Measurements from ENCODE around the gene ASAP2.
"Not testable (repeated sequence)": the region's sequence is repeated elsewhere in the genome, so short reads cannot be mapped to it uniquely, and the experiment has no call there.

ASAP2 gene

DNA sequence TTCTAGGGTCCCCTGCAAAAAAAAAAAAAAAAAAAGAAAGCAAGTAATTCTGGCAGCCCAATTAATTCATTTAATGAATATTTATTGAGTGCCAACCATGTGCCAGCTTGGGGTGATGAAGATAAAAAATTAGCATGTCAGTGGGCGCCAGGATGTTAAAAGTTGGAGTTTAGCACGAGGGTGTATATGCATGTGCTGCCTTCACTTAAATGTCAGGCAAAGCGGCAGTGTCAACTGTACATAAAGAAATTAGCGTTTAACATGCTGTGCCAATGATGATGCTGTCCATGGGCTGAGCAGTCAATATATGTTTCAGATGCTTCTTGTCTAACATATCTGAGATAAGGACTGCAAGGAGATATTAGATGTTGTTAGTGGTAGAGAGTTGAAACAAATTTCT, 49.5 kb downstream of the ASAP2 start:
- no peak for DNase-seq

DNA sequence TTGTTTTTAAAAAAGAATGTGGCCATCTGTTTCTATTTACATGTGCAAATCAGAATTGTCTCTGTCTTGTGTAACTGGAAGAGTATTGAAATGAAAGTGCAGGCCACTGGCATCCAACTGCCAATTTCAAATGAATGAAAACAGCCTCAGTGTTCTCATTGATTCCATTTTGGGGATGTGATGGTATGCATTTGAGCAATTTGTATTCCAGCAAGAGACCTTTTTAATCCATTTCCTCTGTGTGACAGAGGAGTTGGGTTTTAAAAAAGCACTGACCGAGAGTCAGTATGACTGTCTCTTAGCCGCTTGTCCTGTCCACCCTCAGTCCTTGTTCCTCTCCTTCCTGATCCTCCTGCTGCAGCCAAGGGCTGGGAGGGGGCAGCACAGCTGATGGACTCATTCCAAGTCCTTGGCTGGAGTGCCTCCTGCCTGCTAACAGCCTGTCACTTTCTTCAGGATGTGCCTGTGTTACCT, 50.0 kb downstream of the ASAP2 start:
- no peak for DNase-seq

DNA sequence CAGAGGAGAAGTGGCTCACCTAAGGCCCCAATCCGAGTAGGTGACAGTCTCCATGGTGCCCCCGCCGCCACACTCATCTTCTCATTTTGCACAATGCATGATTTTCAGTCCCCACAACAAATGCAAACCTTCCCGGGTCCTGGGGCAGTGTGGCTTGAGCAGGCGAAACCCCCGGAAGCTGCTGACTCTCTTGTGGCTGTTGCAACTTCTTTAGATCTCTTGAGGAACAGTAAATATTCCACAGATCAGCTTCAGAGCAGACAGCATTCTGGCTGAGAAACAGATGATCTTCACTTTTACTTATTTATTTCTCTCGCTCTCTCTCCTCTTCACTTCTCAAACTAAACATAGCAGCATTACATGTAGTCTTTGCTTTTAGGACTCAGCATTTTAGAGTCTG, 51.9 kb downstream of the ASAP2 start:
- no peak for DNase-seq

DNA sequence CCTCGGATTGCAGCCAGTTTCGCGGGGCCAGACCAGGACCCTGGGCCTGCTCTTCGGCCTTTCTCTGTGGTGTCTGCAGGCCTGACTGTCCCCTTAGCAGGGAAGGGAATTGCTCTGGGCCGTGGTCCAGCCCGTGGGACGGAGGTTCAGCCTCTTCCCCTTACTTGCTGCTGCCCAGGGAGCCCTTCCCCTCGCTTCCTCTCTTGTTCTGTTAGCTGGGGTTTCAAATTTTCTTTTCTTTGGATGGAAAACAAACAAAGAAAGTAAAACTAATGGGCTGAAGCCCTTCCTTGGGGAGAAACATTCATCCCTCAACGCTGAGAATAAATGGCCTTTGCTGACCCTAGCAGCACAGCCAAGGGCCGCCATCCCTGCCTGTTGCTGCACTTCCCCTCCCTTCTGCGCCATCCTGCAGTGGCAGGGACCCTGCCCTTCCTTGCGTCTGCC, 52.4 kb downstream of the ASAP2 start:
- peak; percentile 72 for DNase-seq

DNA sequence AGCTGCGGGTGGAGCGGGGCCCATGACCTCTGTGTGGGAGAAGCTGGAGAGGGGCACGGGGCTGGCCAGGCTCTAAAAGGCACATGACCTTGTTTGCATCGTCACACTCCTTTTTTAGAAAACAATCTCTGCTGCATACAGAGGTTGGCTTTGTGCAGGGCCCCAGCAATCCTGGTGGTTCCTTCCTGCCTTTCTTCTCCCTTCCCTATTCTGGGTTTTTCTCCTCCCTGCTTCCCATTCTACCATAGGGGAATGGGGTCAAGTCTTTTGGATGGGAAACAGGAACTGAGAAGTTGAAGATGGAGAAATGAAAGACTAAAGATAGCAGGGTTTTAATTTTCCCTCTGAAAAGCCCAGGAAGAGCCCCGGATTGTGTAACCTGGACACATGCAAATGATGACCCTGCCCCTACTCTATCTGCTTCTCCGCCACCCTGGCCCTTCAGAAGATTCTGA, 53.9 kb downstream of the ASAP2 start:
- no peak for DNase-seq

DNA sequence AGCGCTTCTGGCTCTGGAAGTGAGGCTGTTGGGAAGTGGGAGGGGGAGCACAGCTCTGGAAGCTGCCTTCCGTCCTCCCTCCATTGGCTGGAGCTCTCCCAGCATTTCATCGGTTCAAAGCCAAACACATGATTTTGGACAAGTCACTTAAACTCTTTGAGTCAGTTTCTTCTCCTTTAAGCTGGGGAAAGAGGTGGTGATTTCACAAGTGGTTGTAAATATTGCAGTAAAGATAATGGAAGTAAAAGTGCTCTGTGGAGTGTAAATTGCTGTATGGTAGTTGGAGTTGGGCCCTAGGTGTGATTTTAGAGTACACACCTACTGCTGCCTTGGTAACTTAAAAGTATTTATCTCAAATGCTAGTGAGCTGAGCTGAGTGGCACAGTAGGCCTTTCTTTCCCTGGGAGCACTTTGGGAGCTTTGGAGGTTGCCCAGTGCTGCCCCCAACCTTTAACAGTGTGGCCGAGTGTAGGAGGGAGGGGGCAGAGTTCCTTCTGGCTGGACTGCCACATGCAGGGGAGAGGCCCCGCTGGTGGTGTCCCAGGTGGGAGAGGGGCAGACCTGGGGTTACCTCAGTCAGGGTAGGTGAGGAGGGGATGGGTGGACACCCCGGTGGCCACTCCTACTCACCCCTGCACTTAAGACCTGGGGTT, 54.7 kb downstream of the ASAP2 start:
- peak; percentile 72 for DNase-seq

DNA sequence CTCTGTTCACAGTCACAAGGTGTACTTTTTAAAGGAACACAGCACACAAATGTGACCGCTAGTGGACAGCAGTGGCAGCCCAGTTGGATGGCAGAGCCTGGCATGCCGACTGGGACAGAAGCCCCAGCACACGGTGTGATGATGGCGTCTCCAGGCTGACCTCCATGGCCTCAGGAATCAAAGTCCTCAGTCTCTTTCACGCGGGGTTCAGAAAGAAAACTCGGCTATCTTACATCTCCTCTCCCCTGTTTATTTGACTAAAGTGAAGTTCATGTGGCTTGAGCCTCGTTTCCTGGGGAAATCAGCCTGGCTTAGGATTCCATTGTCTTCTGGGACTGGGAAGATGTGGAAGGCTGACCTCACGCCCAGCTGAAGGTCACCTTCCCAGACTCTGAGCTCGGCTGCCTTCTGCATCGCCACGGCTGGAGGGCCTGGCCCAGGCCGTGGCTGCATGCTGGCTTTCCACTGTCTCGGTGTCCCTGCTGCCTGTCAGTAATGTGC, 56.1 kb downstream of the ASAP2 start:
- no peak for DNase-seq

DNA sequence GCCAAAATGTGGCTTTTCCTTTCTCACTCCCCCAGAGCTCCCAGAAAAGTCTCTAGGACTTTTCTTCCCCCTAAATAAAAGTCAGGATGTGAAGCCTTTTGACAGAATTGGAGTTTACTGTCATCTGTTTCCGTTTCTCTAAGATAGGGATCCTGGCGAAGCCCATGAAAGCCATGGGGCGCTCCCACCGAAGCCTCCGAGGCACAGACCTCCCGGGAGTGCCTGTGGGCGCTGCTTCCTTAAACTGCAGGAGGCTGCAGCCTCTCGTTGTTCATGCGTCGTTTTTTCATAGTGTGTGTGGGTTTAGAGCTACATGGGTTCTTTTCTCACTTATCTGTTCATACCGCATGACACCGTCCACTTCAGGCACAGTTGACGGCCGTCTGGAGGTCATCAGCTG, 56.8 kb downstream of the ASAP2 start:
- no peak for DNase-seq

DNA sequence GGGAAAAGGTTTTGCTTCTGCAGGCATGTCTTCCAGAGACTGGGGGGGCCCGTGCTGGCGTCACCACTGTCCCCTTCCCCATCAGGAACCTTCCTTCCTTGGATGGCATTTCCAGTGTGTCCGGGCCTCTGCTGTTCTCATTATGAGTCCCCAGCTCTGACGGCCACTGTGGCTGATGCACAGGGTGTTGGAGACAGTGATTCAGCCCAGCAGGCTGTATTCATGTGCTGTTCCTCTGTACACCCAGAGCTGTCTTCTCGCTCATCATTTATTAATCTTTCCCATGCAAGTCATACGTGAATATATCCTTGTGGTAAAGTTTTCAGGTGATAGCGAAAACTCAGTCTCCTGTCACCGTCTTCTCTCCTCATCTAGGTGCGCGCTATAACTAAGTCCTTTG, 57.7 kb downstream of the ASAP2 start:
- no peak for DNase-seq

DNA sequence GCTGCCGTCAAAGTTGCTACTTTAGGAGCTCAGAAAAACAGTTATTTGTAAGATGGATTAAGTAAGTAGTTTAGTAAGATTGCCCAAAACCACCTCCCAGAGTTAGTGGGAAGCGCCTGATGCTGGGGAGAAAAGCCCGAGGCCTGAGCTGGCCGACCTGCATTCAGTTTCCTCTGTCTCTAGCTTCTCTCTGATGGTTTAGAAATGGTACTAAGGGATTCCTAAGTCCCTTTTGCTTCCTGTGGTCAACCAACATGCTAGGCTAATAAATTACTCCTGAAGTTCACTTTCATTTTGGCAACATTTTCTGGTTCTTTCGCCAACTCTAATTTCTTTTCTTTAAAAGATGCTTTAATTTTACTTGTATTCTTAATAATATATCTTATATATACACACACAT, 60.1 kb downstream of the ASAP2 start:
- DNase-seq, result no peak

DNA sequence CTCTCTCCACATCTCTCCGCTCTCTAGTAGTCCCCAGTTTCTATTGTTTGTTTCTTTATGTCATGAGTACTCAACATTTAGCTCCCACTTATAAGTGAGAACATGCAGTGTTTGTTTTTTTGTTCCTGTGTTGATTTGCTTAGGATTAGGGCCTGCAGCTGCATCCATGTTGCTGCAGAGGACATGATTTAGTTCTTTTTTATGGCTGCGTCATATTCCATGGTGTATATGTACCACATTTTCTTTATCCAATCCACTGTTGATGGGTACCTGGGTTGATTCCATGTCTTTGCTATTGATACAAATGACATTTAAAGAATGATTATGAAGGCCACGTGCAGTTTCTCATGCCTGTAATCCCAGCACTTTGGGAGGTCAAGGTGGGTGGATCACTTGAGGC, 60.7 kb downstream of the ASAP2 start:
- not testable (repeated sequence) for DNase-seq

DNA sequence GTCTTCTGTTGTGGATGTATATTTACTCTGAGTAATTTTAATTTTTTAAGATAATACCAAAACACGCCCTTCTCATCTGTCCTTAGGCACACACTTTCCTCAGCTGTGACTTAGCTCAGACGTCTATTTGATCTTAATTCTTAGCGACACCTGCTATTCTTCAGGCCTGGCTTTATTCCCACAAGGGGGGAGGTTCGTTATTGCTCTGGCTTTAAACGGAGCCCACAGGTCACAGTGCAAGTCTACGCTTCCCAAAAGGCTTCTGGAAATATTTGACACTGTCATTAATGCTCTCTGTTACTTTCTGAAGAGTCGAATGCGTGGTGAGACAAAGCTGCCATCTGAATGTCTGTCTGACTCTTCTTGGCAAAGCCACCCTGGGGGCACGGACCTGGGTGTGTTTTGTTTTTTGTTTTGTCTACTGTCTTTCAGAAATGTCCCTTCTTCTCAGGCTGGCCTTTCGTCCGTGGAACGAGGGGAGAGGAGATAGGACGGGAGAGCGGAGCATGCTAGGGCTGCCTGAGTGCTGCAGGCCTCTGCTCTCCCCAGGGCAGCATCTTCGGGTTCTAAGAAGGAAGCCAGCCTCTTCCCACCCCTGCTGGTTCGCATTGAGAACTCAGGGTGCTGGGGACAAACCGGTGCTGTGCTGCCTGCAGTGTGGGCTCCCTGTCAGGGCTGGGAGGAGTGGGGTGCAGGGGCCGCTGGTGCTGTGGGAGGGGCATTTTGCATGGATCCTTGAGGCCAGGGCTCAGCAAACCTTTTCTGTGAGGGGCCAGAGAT, 61.9 kb downstream of the ASAP2 start:
- no peak for DNase-seq

DNA sequence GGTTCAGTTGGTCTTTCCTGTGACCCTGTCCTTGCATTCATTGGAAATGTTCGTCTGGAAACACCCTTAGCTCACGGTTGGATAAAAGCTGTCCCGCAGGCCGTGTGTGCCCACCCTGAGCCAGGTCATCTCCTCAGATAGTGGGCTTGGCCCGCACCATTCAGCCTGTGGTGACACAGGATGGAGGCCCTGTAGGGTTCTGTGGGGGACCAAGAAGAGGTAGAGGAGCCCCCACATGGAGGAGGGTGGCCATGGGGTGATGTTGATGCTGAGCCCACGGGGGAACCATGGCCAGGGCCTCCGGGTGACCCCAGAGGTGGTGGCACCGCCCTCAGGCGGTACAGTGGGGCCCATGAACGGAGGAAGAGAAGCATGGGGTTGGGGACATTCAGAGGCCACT, 62.7 kb downstream of the ASAP2 start:
- DNase-seq, result no peak

DNA sequence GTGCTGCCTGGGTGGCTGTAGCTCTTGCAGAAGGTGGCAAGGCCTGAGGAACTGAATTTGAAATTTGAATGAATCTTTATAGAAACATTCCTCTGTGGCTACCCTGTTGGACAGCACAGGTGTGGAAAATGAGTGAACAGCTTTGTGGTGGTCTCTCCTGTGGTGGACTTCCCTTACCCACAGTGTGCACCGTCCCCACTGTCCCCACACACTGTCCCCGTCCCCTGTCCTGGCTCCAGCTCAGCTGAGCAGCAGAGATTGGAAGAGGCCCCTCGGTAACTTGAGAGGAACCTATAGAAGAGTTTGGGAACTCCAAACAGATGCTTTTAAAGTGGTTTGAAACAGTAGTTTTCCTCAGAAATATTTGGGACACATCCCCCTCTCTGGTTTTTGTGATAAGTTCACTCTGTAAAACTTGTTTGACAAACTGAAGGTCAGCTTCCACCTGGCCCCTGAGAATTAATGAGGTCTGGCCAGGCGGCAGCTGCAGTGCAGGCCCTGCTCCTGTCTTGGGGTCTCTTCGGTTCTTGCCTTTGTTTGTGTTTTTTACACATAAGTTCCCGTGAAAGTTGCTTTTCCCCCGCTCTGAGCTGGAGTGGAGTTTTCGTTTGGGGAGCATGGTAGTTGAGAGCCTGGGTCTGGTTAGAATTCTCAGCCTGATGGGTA, 63.2 kb downstream of the ASAP2 start:
- no peak for DNase-seq

DNA sequence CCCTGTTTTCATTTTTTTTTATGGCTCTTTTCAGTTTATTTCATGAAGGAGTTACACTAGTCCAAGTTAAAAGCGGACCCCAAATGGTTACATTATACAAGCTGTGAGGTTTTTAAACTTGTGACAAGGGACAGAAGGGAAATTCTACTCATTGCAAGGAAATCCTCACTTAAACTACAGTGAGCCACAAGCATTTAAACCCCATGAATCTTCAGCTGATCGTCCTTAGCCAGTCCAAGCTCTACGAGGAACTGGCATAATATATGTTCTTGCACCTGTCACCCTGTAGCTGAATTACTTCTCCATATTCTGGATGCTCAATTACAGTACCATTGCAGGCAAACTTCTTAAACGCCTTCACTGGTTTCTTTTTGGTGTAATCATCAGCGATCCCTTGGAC, 64.5 kb downstream of the ASAP2 start:
- no peak for DNase-seq

DNA sequence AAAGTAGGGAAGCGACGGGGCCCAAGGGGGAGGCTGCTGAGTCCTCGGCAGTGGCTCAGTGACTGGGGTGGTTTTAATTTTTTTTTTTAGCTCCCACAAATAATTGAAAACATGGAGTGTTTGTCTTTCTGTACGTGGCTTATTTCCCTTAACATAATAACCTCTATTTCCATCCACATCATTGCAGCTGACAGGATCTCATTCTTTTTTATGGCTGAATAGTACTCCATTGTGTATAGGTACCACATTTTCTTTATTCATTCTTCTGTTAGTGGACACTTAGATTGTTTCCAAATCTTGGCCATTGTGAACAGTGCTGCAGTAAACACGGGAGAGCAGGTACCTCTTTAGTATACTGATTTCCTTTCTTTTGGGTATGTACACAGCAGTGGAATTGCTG, 65.1 kb downstream of the ASAP2 start:
- DNase-seq, result no peak

DNA sequence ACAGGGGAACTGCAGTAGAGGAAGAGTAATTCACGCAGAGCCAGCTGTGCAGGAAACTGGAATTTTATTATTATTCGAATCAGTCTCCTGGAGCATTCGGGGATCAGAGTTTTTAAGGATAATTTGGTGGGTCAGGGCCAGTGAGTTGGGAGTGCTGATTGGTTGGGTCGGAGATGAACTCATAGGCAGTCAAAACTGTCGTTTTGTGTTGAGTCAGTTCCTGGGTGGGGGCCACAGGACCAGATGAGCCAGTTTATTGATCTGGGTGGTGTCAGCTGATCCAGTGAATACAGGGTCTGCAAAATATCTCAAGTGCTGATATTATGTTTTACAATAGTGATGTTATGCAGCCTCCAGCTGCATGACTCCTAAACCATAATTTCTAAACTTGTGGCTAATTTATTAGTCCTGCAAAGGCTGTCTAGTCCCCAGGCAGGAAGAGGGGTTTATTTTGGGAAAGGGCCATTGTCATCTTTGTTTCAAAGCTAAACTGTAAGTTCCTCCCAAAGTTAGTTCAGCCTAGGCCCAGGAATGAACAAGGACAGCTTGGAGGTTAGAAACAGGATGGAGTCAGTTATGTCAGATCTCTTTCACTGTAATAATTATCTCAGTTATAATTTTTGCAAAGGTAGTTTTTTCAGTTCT, 67.0 kb downstream of the ASAP2 start:
- no peak for DNase-seq

DNA sequence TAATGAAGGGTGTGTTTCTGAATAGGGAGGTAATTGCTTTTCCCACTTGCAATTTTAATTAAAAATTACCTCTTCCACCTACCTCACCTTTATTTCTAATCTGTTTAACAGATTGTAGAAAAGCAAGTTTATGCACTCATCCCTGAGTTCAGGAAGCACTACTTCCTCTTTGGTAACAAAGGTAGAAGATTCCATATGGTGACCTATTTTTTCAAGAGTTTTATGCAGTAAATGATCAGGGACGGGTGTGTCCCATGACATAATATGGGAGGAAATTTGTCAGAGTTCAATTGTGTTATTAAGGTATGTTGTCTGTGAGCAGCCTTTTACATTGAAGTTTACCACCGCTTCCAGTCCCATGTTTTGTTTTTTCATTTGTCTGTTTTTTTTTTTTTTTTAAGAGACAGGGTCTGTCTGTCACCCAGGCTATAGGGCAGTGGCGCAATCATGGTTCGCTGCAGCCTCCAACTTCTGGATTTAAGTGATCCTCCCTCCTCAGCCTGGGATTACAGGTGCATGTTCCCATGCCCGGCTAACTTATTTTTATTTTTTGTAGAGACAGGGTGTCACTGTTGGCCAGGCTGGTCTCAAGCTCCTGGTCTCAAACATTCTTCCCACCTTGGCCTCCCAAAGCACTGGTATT, 68.2 kb downstream of the ASAP2 start:
- DNase-seq, result no peak

DNA sequence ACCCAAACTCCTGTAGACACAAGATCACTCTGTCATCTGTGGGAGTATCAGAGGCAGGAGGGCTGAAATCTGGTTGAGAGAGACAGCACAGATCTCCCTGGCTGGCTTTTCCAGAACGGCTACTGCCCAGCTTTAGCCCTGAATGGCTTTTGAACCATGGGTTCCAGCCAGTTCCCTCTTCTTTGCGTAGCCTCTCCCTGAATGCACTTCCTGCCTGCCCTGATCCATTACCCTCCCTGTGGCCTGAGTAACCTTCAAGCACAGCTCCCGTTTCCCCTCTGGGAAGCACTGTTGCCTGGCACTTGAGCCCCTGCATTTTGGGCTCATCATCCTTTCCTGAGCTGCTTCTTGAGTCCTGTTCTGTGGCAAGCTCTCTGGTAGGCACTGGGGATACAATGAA, 68.8 kb downstream of the ASAP2 start:
- DNase-seq, result no peak

DNA sequence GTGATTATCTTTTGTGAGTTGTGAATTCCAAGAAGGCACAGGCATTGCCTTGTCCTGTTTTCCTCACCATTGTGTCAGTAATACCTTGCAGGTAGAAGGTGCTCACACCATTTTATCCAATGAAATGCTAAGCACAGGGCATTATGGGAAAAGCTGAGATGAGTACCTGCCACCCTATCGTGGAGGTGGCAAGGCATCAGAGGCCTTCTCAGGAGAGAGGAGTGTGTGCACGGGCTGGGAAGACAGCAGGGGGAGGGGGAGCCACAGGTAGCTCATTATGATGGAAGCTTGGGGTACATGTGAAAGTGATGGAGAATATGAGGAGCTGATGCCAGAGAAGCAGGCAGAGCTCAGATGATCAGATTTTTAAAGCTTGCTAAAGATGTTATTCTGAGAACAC, 69.5 kb downstream of the ASAP2 start:
- no peak for DNase-seq

DNA sequence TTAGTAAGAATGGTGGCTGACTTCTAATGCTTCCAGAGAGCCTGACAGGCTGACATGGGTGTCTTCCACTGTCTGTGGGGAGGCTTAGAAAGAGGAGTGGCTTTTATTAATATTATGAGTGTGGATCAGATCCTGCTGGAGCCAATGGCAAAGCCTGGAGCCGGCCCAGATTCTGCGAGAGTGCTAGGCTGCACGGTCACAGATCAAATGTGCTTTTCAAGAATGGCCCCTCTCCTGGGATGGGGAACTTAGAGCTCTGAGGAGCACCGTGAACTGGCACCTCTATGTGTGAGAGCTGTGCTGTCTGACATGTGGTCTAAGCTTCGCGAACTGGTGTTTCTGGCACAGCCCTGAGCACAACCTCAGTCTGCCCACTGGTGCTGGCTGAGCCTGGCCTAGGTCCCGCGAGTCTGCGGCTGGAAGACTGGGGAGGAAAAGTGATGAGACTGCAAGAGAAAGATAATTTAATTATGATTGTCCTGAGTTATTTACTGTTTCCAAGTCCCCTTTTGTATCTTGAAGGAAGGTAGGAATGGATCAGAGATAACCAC, 70.4 kb downstream of the ASAP2 start:
- DNase-seq, result no peak

DNA sequence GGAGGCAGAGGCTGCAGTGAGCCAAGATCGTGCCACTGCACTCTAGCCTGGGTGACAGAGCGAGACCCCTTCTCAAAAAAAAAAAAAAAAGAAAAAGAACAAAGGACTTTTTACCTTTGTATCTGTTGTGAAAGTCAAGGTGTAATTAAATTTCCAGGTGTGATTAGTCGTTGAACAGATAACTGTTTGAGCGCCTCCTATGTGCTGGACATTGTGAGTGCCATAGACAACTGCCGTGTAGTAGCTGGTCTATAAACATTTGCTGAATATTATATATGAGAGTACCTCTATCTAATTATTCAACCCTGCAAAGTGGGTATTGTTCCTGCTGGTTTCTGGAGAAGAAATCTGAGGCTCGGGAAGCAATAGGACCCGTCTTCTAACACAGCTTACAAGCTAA, 71.8 kb downstream of the ASAP2 start:
- DNase-seq, result no peak

Data from left hindlimb (tissue), 1 donor.